Activated T-helper 9 cell treated with anti-CD3 and anti-CD28 coated beads, Interleukin-2, amount 50 U/mL, for 16 hours (primary cell): ENCODE results near the gene C6orf120.
A peak's percentile ranks its signal among the peaks of the same experiment; 100 is the strongest.
"Not testable (repeated sequence)": the region's sequence is repeated elsewhere in the genome, so short reads cannot be mapped to it uniquely, and the experiment has no call there.

ENCODE experiments used
- DNase-seq: peaks from one replicate; pipeline ENCODE4 v3.0.0-alpha.2; 2020; ENCODE audit warnings: low read depth

Gene C6orf120

DNA sequence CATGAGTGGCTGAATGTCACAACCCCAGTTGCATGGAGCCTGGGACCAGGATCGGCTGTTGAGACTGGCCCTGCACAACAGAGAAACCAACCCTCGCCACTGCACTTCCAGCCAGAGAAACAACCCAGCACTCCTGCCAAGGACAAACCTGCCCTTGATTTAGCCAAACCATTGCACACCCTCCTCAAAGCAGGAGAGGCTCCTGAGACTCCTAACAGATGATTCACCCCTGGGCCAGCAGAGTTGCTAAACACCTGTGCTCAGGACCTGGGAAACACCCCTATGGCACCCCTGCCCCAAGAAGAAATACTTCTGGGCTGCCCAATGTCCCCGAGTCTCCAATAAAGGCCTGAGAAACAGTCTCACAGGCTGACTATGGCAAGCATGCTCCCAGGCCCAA, 17.9 kb upstream of the C6orf120 start:
- DNase-seq, result no peak

DNA sequence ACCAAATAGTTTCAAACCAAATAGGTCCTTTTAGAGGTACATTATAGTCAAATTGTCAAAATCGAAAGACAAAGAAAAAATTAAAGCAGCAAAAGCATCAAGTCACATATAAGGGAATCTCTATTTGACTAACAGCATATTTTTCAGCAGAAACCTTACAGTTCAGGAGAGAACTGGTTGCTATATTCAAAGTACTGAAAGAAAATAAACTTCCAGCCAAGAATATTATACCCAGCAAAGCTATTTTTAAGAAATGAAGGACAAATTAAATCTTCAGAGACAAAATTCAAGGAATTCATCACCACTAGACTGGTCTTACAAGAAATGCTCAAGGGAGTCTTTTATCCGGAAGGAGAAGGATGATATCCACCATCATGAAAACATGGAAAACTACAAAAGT, 16.1 kb upstream of the C6orf120 start:
- DNase-seq, result no peak

DNA sequence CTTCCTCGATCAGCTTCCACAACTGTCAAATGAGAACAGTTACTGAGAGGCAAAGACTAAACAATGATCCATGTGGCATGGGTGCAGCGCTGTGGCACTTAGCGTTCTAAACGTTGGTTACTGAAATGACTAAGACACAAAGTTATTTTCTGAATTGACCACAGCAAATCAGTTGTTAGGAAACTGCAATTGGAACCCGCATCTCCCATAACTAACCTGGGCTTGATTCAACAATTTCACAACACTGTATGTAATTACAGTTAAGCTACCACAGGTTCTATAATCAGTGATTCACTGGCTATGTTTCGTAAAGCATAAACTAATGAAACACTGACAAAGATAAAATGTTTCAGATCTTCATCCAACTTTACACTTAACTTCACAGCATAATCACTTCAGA, 12.6 kb upstream of the C6orf120 start:
- no peak for DNase-seq

DNA sequence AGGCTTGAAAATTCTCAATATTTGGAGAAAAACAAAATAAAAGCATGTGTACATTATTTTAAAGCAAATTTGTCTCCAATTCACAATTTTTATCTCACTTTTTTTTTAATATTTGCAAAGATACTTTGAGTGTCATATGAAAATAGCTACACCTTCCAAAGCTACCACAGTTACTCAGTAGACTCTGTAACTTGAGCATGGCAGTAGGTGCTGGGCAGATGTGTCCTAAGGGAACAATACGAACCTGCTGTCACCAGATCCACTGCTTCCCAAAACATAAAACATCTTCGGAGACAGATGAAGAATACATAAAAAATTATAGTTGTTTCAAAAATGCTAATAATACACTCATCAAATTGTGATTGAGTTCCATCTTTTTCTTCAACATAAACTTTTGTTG, 10.7 kb upstream of the C6orf120 start:
- no peak for DNase-seq

DNA sequence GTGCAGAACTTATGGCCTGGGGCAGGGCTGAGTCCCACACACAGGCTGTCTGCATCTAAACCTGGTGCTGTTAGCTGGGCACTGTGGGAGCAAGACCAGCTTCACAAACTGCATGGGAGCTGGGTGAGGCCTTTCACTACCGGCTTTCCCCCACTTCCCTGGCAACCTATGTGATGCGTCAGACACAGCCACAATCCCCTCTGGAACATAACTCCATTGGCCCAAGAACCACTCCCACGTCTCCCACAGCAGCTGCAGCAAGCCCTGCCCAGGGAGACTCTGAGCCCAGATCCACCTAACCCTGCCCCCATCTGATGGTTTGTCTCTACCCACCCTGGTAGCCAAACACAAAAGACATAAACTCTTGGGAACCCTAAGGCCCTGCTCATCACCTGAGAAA, 9.4 kb upstream of the C6orf120 start:
- DNase-seq, result no peak

DNA sequence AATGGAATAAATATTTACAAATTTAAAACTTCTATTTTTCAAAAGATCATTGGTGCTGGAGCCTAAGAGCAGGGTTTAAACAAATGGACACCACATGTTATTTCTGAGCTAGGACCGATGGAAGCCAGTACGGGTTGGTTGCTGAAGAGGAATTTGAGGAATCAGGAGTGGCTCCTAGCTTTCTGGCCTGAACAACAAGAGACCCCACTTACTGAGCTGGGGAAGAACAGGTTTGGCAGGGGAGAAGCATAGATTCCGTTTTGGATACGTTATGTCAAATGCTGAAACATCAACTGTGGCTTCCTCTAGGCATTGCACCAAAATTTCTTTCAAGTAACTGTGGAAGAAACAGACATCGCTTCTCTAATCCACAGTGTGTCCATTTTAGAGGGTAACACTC, 6.8 kb upstream of the C6orf120 start:
- DNase-seq, result no peak

DNA sequence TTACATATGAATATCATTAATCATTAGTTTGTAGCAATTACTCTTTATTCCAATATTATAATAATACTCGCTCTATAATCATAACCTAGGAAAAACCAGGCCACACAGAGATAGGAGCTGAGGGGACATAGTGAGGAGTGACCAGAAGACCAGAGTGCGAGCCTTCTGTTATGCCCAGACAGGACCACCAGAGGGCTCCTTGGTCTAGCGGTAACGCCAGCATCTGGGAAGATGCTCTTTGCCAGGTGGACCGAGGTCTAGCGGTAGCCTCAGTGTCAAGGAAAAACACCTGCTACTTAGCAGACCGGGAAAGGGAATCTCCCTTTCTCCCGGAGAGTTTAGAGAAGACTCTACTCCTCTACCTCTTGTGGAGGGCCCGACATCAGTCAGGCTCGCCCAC, 4.8 kb upstream of the C6orf120 start:
- DNase-seq, result not testable (repeated sequence)

DNA sequence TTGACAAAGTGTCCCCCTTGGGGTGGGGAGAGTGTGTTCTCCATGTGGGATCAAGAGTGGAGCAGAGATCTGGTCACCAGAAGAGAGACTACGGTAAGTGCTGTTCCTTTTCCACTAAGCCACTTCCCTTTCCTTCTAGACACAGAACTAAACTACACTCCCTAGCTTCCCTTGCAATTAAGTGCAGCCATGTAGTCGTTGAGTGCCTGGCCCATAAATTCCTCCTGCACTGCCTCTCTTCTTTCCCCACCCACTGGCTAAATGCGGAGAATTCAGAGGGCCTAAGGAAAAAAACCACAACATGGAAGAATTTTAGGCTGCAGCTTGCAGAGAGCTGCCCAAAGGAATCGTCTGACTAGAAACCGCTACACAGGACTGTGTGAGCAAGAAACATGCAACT, 1.6 kb upstream of the C6orf120 start:
- no peak for DNase-seq

DNA sequence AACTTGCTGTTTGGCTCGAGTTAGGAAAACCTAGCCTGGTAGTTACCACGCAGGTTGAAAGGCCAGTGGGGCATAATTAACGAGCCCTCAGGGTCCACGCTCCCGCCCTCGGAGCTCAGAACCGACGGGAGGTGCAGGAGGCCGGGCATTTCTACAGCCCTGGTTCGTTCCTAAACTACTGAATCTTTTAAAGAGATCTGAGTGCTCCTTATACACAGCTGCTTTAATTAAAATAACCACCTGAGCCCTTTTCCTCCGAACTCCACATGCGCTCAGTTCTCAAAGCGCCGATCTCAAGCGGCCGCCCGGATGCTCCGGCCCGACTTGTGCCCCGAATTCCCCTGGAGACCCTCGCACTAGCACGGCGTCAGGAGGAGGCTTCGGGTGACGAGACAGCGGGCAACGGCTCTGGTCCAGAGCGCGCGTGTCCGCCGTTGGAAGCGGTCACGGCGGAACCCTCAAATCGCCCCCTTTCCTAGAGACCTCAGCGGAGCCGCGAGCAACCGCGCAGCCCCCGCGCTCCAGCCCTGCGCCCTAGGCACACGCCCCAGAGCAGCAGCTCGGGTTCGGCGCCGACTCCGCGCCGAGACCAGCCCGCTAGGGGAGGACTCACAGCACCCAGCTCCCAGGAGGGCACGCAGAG, 494 bp upstream of the C6orf120 start:
- DNase-seq, result no peak

DNA sequence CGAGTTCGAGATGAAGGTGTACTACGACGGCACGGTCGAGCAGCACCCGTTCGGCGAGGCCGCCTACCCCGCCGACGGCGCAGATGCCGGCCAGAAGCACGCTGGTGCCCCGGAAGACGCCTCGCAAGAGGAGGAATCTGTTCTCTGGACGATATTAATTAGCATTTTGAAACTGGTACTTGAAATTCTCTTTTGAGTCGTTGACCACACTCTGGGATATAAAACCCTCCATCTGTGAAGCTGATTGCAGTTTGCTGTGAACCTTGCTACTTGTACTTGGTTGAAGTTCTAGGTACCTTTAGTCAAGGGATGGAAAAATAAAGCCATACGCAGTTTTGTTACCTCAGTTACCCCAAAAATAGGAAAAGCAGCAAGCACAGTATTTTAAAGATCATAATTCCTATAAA, 917 bp downstream of the C6orf120 start:
- no peak for DNase-seq

DNA sequence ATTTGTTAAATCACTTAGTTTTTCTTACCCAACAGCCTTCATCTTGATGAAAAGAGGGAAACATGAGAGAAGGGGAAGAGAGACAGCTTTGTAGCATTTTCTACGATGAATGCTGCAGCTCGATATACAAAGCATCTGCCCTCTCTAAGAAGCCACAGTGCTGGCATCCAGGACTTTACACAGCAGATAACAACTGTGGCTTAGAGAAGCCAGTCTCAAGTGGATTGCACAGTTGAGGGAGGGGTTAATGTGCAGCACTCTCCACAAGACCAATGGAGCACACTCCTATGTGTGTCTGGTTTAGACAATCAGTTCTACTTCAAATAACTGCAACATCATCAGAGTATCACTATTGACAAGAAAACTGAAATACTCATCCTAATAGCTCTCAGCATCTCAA, 5.8 kb downstream of the C6orf120 start:
- no peak for DNase-seq

DNA sequence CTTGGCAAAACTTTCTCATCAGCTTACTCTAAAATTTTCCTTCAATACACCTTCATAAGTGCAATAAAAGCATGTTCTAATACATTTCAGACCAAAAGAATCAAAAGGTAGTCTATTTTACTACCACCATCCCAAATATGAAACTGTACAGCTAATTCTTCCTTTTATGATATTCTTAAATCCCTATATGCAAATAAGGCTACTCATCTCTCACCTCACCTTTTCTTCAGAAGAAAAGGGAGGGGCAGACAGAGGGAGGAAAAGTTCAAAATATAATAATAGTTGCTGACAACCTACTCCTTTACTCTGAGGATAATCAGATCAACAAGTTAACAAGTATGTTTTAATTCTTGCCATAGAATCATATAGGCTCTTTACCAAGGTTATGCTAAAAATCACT, 7.4 kb downstream of the C6orf120 start:
- no peak for DNase-seq

DNA sequence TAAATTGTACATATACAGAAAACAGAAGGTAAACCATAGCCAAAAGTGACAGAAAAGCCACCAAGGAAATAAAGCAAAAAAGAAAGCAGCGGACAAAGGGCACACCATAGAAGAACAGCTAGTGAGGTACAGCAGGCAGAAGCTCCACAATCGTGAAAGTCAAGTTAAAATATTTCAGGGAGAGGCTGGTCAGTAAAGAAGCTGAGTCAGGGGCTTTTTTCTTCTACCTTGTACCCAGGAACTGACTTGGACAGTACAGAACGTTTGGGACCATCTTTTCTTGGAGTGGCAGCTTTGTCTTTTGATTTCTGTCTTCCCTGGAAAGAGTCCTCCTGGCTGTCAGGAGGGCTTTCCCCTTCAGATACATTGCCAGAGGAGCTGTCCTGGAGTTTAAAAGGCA, 8.1 kb downstream of the C6orf120 start:
- DNase-seq, result no peak

DNA sequence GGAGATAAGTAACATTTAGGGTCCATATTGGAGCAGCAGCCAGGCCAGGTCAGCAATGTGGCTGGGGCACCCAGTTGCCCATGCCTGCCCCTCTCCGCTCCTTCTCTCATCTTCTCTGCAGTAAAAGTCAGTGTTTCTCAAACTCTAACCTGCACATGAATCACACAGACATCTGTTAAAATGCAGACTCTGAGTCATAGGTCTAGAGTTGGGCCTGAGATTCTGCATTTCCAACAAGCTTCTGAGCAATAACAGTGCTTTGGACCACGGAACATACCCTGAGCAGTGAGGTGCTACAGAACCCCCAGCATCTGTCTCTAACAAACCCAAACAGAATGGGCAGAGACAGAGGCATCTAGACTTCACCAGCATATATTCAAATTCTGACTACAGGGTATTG, 12.3 kb downstream of the C6orf120 start:
- DNase-seq, result no peak

DNA sequence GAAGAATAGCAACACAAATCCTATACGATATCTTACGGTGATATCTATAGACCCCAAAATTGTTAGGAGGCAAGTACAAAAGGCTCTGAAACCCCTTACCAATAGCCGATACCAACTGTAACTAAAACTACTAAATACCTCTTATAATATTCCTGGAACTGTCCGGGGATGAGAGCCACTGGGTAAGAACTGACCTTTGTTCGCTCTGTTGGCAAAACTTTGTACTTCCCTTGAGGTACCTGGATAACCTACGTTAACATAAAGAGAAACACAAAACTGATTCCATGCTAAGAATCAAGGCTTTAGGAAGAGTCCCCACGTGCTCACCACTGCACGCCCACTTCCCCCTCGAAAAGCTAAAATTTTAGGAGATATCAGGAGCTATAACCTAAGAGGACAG, 12.7 kb downstream of the C6orf120 start:
- no peak for DNase-seq

DNA sequence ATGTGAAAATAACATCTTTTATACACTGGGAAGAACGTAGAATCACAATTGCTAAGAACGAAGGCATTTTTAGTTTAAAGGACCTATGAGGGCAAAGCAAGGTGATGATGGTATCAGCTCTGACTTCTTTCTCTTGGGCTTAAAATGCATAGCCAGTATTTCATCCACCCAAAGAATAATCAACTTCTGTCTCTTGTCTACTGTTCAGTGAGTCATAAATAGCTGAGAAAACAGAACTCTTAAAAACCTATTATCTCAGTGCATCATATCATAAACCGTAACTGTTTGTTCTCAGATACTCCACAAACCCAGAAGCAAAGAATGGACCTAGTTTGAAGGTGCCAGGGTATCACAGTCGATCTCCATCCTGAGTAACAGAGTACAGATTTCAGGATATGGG, 17.2 kb downstream of the C6orf120 start:
- no peak for DNase-seq

DNA sequence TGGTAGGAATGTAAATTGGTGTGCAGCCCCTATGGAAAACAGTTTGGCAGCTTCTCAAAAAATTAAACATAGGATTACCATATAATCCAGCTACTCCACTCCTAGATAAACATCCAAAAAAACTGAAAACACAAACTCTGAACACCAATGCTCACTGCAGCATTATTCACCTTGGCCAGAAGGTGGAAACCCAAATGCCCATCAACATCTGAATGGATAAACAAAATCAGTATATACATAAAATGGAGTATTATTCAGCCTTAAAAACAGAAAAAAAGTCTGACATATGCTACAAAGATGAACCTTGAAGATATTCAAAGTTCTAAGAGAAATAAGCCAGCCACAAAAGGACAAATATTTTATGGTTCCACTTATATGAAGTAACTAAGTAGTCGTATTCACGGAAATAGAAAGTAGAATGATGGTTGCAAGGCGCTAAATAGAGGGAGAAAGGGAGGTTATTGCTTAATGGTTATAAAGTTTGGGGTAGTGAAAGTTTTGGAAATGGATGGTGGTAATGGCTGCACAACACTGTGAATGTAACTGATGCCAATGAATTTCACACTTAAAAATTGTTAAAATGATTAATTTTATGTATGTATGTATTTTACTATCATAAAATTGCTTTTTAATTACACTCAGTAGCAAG, 18.4 kb downstream of the C6orf120 start:
- DNase-seq, result no peak

DNA sequence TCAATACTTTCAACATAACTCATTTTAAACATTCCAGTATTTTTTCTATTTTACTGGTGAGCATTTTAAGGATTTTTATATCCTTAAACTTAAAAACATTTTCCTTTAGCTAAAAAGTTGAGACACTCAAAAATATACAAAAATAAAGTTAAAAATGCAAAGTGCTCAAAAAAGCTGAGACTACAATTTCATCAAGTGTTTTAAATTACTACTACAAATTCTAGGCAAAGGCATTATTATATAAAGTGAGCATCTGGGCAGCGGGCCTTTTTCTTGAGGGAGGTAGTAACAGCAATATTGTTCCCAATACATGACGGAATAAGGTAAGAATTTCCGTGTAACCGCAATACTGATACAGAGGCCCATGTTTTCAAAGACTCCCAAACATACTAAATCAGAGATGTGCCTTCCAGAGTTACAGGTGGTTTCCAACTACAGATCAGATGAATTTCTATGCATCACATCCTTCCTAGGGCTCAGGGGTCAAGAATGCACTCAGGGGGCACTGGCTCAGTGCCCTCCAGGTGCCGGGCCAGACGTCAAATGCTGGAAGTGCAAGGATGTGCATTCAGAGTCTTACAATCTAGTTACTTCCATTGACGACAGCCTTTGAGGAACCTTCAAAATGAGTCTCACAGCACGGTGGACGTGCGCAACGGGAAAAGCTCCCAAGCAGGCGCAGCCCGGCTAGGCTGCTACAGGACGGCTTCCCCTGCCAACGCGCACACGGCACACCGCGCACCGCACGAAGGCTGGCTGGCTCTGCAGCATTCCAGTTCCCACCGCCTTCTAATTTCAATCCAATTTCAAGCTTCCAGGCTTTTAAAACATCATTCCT, 20.7 kb downstream of the C6orf120 start:
- DNase-seq, result no peak

DNA sequence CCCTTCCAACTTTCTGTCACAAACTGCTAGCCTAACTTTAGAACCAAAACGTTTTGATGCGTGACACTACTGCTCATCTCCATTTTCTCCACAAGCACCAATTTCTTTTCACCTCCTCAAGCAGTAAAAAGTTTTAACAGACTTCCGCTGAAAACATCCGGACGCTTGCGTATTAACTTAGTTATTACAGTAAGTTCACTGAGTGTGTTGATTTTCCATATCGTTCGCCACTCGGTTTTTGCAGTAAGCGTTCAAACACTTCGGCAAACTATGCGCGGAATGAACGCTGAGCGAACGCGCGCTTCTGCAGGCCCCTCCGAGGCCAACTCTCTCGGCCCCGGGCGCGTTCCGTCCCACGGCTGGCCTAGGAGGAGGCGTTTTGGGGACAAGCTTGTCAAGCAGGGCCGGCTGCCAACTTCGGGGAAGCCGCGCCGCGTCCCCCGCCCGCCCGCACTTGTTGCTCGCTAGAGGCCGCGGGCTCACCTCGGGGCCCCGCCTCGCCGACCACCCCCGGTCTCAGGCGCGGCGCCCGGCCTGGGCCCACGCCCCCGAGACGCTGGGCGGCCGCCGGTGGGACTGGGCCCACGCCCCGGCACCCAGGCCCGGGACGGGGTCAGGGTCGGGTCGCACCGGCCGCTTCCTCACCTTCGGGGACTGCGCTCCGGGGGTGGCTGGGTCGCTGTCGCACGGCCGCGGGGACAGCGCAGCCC, 21.4 kb downstream of the C6orf120 start:
- DNase-seq, result peak; percentile 61

DNA sequence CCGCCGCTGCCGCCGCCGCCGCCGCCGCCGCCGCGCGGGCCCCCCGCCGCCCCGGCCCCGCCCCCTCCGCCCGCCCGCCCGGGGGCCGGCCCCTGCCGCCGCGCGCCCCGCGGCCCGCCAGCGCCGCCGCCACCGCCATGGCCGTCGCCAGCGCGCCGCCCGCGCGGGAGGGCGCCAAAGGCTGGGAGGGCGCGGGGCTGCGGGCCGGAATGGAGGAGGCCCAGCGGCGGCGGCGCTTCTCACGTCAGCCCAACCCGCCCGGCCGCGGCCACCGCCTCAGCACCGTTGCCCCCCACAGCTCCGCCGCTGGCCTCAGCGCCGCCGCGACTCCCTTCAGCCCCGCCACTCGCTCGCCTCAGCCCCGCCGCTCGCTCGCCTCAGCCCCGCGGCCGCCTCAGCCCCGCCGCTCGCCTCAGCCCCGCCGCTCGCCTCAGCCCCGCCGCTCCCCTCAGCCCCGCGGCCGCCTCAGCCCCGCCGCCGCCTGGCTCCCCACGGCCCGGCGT, 22.1 kb downstream of the C6orf120 start:
- DNase-seq, result peak; percentile 37

DNA sequence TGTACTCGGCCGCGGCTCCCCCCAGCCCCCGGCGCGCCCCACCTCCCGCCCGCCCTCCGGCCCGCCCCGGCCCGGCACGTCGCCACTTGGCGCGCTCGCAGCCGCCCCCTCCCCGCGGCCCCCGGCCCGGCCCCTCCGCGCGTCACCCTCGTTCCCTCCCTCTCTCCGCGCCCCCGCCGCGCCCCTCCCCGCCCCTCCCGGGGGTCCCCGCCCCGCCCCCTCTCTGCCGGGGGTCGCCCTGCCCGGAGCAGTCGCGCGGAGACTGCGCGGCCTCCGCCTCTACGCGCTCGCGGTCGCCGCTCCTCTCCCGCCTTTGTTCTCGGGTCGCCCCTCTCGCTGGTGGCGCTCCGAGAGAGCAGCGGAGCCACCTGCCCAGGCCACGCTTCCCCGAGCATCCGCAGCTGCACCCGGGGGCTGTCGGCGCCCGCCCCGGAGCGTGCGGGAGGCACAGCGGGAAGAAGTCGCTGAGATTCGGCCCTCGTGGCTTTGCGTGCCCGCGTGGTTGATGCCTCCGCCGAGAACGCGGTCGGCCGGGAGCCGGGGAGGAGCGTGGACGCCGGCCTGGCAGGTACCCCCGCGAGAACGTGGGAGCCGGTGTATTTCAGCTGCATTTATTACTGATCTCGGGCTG, 22.7 kb downstream of the C6orf120 start, which contains the start of gene PHF10:
PHF10 (minus strand) TSS at position 7 of the 631 bp plus-strand sequence. CDS start 569 bp downstream, outside the sequence.
- peak; percentile 63 for DNase-seq
